GM12864 (cell line): Measurements from ENCODE around the gene LRP6.

Source experiments
- DNase-seq: peaks from one replicate; pipeline ENCODE4 v3.0.0-alpha.2; 2011; ENCODE audit warnings: low read depth
- H3K4me3 ChIP-seq: 2 replicates; pipeline ENCODE4 v1.5.1; 2011; ENCODE audit warnings: mild to moderate bottlenecking, low read depth, low read length, control low read depth
- TF ChIP-seq, protein P1 (sequence below): IDR thresholded peaks from 2 replicates; pipeline ENCODE4 v1.5.1; 2011; ENCODE audit warnings: low read depth, mild to moderate bottlenecking, moderate library complexity, low read length, control low read depth, inconsistent platforms; ENCODE audit errors: missing control alignments

Gene LRP6

DNA sequence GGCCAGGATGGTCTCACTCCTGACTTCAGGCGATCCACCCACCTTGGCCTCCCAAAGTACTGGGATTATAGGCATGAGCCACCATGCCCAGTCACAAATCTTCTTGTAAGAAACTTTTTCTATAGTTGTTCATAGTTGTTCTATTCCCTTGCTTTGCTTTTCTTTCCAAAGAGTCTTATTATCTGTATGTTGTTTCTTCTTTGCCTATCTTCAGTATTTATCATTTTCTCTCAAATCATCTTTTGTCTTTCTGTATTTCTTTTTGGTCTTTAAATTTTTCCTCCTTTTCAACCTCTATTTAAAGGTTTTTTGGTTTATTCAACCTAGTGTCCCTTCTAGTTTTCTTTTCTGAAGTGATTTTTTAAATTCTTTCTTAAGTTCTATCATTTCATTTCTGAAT is 68.7 kb downstream of the LRP6 start:
- no peak for DNase-seq
- TF ChIP-seq, protein P1, sequence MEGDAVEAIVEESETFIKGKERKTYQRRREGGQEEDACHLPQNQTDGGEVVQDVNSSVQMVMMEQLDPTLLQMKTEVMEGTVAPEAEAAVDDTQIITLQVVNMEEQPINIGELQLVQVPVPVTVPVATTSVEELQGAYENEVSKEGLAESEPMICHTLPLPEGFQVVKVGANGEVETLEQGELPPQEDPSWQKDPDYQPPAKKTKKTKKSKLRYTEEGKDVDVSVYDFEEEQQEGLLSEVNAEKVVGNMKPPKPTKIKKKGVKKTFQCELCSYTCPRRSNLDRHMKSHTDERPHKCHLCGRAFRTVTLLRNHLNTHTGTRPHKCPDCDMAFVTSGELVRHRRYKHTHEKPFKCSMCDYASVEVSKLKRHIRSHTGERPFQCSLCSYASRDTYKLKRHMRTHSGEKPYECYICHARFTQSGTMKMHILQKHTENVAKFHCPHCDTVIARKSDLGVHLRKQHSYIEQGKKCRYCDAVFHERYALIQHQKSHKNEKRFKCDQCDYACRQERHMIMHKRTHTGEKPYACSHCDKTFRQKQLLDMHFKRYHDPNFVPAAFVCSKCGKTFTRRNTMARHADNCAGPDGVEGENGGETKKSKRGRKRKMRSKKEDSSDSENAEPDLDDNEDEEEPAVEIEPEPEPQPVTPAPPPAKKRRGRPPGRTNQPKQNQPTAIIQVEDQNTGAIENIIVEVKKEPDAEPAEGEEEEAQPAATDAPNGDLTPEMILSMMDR, result no peak
- H3K4me3 ChIP-seq, result no peak overlapping the region

DNA sequence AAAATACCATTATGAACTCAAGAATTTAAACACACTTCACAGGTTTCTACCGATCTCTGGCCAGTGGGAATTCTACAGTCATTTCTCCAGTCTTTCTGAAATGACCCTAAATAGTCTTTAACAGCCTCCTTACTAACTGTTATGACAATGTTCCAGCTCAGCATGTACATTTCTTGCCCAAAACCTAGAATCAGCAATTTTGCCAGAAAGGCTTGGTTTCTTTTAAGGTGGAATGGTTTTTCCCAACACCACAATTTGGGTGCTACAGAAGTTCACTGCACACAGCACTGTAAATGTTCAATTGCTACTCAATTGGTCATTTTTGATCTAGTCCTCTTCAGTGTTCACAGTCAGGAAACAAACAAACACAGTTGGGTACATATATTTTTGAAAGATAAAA is 69.7 kb downstream of the LRP6 start:
- TF ChIP-seq, protein P1, result no peak
- no peak for DNase-seq
- H3K4me3 ChIP-seq, result no peak overlapping the region

DNA sequence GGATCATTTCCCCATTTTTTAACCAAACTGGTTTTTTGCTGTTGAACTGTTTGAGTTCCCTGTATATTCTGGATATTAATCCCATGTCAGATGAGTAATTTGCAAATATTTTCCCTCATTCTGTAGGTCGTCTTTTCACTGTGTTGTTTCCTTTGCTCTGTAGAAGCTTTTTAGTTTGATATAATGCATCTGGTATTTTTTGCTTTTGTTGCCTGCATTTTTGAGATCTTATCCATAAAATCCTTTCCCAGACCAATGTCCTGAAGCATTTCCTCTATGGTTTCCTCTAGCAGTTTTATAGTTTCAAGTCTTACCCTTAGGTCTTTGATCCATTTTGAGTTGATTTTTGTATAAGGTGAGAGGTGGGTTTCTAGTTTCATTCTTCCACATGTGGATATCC is 71.3 kb downstream of the LRP6 start:
- no peak for DNase-seq
- TF ChIP-seq, protein P1, result no peak
- no peak overlapping the region for H3K4me3 ChIP-seq

DNA sequence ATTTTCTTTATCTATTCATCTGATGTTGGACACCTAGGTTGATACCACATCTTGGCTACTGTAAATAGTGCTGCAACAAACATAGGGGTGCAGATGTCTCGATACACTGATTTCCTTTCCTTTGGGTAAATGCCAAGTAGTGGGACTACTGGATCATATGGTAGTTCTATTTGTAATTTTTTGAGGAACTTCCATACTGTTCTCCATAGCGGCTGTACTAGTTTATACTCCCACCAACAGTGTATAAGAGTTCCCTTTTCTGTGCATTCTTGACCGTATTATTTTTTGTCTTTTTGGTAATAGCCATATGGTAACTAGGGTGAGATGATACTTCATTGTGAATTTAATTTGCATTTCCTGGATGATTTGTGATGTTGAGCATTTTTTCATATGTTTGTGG is 71.8 kb downstream of the LRP6 start:
- no peak overlapping the region for H3K4me3 ChIP-seq
- TF ChIP-seq, protein P1, result no peak
- DNase-seq, result no peak

GRCh38 chr12:12194206-12194605 is 72.6 kb downstream of the LRP6 start:
- H3K4me3 ChIP-seq, result no peak overlapping the region
- TF ChIP-seq, protein P1, result no peak
- no peak for DNase-seq

DNA sequence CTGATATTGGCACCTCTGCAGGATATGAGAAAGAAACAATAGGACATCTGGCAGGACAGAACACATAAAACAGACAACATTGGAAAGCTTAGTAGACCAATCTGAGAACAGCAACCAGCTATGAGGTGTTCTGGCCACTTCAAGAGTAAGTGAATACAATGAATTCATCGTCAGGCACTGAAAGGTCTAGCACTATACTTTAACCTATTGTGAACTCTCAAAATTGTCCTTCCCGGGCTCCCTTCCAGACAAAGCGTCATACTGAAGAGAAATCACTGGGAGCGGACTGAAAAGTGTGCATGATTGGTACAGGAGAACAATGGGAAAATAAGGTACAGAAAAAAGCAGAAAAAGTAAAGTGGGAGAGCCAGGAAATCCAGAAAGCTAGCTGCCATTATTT is 75.8 kb downstream of the LRP6 start:
- TF ChIP-seq, protein P1, result no peak
- no peak for DNase-seq
- no peak overlapping the region for H3K4me3 ChIP-seq

DNA sequence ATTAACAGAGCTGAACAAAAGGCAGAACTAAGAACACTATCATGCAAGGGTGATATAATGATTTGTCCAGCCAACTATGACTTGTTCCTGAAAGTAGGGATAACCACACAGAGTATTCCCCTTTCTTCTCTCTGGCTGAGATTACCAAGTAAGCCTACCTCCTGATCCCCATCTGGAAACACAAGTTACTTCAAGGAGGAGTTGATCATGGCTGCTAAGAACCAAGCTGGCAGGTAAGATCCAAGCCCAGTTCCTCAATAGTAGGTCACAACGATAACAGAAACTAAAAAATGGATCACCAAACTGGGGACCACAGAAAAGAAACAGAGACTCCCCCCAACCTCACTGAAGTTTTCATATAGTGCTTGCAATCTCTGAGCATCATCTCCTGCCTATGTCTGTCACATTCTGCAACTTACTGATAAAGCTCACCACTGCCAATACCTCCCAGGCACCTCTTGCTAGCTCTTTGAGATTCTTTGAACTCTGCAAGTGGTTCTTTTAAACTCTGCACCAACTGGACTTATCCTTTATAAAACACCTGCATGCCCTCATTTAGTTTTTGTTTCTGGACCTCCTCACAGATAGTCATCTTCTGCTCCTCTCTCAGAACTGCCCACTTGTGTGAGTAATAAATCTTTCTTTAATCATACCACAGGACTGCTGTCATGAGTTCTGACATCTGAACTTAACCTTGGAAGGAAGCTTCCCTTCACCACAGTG is 76.6 kb downstream of the LRP6 start:
- DNase-seq, result no peak
- TF ChIP-seq, protein P1, result no peak
- no peak overlapping the region for H3K4me3 ChIP-seq
